Skeletal muscle satellite cell (primary cell): Measurements from ENCODE around the gene CBX4.
A peak's percentile ranks its signal among the peaks of the same experiment; 100 is the strongest.

ENCODE experiments used
- H3K27me3 ChIP-seq: 2 replicates; pipeline ENCODE4 v1.7.0; 2013; ENCODE audit warnings: low read length; ENCODE audit not compliant: control insufficient read depth, insufficient read depth
- H3K36me3 ChIP-seq: 2 replicates; pipeline ENCODE4 v1.7.0; 2013; ENCODE audit warnings: mild to moderate bottlenecking, control low read depth, low read length; ENCODE audit not compliant: insufficient read depth
- H3K4me1 ChIP-seq: 2 replicates; pipeline ENCODE4 v1.7.0; 2013; ENCODE audit warnings: low read length; ENCODE audit not compliant: control insufficient read depth, insufficient read depth
- H3K4me2 ChIP-seq: 2 replicates; pipeline ENCODE4 v1.7.0; 2013; ENCODE audit warnings: mild to moderate bottlenecking, low read length
- H3K4me3 ChIP-seq: 2 replicates; pipeline ENCODE4 v1.7.0; 2013; ENCODE audit warnings: low read length
- H3K9ac ChIP-seq: 2 replicates; pipeline ENCODE4 v1.7.0; 2013; ENCODE audit warnings: mild to moderate bottlenecking, low read depth, low read length, moderate library complexity
- H3K9me3 ChIP-seq: replicated peaks from 2 replicates; pipeline ENCODE4 v1.7.0; 2013; ENCODE audit warnings: mild to moderate bottlenecking, control low read depth, low read length

CBX4 gene

DNA sequence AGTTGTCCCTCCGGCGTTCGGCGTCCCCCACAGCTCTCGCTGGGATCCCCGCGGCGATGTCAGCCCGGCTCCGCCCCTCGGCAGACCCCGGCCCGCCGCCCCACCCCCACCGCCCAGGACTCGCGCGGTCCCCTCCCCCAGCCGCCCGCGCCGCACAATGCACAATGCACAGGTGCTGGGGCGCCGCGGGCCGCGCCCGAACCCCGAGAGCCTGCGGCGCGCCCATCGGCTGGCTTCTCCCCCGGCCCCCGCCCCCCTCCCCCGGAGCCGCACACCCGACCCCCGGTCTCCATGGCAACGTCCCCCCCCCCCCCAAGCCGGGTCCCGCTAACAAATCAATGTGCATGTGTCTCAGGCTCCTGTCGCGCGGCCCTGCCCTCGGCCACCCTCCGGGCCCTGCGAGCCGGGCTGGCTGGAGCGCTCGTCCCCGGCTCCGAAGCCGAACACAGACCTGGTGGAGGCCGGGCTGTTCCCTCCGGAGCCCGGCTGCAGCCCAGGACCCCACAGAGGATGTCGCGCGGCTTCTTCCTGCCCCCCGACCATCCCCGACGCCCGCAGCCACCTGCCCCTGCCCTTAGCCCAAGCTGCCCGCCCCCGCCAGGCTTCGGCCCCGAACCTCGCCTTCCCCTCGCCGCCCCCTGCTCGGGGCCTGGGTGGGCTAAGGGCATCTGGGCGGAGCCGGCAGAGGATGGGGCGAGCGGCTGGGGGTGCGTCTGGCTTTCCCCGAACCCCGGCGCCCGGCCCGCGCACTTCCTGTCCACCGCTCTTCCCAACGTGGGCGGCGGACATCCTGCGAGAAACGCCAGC, 41.5 kb downstream of the CBX4 start:
- Histone ChIP-seq H3K27me3 (peaks cover 50% of the 10 kb centered on the region), H3K4me3 (peak overlapping the region; percentile 69), H3K4me2 (peak overlapping the region; percentile 74), H3K4me1 (peaks cover 43% of the 10 kb centered on the region), H3K9ac (peak overlapping the region; percentile 50), H3K36me3 (no peaks in the 10 kb centered on the region), H3K9me3 (no peaks in the 10 kb centered on the region)

GRCh38 chr17:79796763-79797491, 42.3 kb downstream of the CBX4 start, which contains the start of gene CBX8:
TSS of gene CBX8 (minus strand) at chr17:79797077. CDS start at chr17:79796998, 79 bp downstream.
- H3K27me3 ChIP-seq, result peaks cover 48% of the 10 kb centered on the region
- H3K4me2 ChIP-seq, result peak within 1 kb of the TSS; percentile 81
- H3K36me3 ChIP-seq, result no peaks in the 10 kb centered on the region
- H3K9ac ChIP-seq, result peak within 1 kb of the TSS; percentile 89
- peak within 1 kb of the TSS; percentile 94 for H3K4me3 ChIP-seq
- H3K4me1 ChIP-seq, result peaks cover 47% of the 10 kb centered on the region
- H3K9me3 ChIP-seq, result no peaks in the 10 kb centered on the region

DNA sequence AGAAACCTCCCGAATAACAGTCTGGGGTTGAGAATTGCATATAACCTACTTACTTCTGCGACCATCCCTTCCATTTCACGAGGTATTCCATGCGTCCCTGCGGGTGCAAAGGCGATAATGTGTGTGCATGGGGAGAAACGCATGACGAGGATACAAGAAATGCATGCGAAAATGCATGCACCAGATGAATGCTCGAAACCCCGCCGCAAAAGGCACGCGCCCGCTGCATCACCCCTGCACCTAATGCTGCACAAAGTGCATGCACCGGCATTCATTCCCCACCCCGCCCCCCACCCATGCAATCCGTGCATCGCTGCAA, 42.8 kb downstream of the CBX4 start:
- Histone ChIP-seq H3K4me2 (peak overlapping the region; percentile 81), H3K36me3 (no peaks in the 10 kb centered on the region), H3K4me3 (peak overlapping the region; percentile 94), H3K27me3 (peaks cover 48% of the 10 kb centered on the region), H3K9ac (peak overlapping the region; percentile 89), H3K4me1 (peaks cover 47% of the 10 kb centered on the region), H3K9me3 (no peaks in the 10 kb centered on the region)

- Histone ChIP-seq H3K9ac (peak overlapping the region; percentile 1), H3K36me3 (no peaks in the 10 kb centered on the region), H3K27me3 (peaks cover 48% of the 10 kb centered on the region), H3K4me3 (peak overlapping the region; percentile 94), H3K4me1 (peaks cover 44% of the 10 kb centered on the region), H3K9me3 (no peaks in the 10 kb centered on the region), H3K4me2 (peak overlapping the region; percentile 81)
These were observed 43.3 kb downstream of the CBX4 start for GRCh38 chr17:79795795-79796443.

- H3K27me3 ChIP-seq, result peaks cover 48% of the 10 kb centered on the region
- no peak overlapping the region for H3K9ac ChIP-seq
- no peaks in the 10 kb centered on the region for H3K9me3 ChIP-seq
- no peak overlapping the region for H3K4me3 ChIP-seq
- H3K4me1 ChIP-seq, result peaks cover 39% of the 10 kb centered on the region
- no peak overlapping the region for H3K4me2 ChIP-seq
- H3K36me3 ChIP-seq, result no peaks in the 10 kb centered on the region
These were observed 44.4 kb downstream of the CBX4 start for GRCh38 chr17:79794659-79795511.

- peaks cover 47% of the 10 kb centered on the region for H3K27me3 ChIP-seq
- no peaks in the 10 kb centered on the region for H3K36me3 ChIP-seq
- H3K4me3 ChIP-seq, result peak overlapping the region; percentile 70
- H3K4me2 ChIP-seq, result peak overlapping the region; percentile 93
- H3K4me1 ChIP-seq, result peaks cover 38% of the 10 kb centered on the region
- no peak overlapping the region for H3K9ac ChIP-seq
- no peaks in the 10 kb centered on the region for H3K9me3 ChIP-seq
These were observed 45.3 kb downstream of the CBX4 start for GRCh38 chr17:79793924-79794304.

- peaks cover 32% of the 10 kb centered on the region for H3K4me1 ChIP-seq
- H3K4me2 ChIP-seq, result peak overlapping the region; percentile 93
- H3K36me3 ChIP-seq, result no peaks in the 10 kb centered on the region
- H3K9ac ChIP-seq, result peak overlapping the region; percentile 42
- H3K9me3 ChIP-seq, result no peaks in the 10 kb centered on the region
- H3K4me3 ChIP-seq, result peak overlapping the region; percentile 70
- H3K27me3 ChIP-seq, result peaks cover 42% of the 10 kb centered on the region
These were observed 46.0 kb downstream of the CBX4 start for GRCh38 chr17:79792984-79793923.

DNA sequence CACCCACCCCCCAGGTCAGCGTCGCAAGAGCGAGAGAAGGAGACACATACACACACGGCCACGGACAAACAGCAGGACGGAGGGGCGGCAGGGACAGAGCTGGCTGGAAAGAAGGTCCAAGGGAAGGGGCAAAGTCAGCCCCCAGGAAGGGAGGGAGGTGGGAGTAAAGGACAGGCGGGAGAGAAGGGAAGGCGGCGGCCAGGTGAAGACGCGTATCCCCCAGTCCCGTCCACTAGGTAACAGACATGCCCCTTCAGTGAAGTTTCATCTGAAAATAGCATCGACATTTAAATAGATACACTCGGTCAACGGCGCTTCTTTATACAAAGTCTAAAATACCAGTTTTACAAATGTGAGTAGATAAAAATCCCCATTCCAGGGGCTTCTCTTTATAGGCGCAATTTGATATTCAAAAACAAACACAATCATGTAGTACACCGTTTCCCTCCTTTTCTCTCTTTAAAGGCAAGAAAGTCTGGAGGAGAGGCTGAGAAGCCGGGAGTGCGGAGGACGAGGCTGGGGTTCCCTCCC, 46.8 kb downstream of the CBX4 start:
- Histone ChIP-seq H3K4me2 (peak overlapping the region; percentile 93), H3K4me1 (peaks cover 26% of the 10 kb centered on the region), H3K27me3 (peaks cover 36% of the 10 kb centered on the region), H3K9me3 (no peaks in the 10 kb centered on the region), H3K4me3 (peak overlapping the region; percentile 51), H3K36me3 (no peaks in the 10 kb centered on the region), H3K9ac (no peak overlapping the region)

GRCh38 chr17:79791735-79792161, 47.5 kb downstream of the CBX4 start:
- Histone ChIP-seq H3K9ac (no peak overlapping the region), H3K4me3 (no peak overlapping the region), H3K27me3 (peaks cover 36% of the 10 kb centered on the region), H3K4me1 (peaks cover 26% of the 10 kb centered on the region), H3K36me3 (no peaks in the 10 kb centered on the region), H3K9me3 (no peaks in the 10 kb centered on the region), H3K4me2 (no peak overlapping the region)
